GM12878 (cell line): ENCODE measurements around the gene NOL12. TPM values are rescaled to one million over a fixed set of nuclear protein-coding genes. Genes with fewer than 3 reads are reported as not detected.

Experiments
- BRCA1 ChIP-seq: IDR thresholded peaks from 2 replicates; pipeline ENCODE4 v1.6.1; 2011; ENCODE audit warnings: low read depth, low read length, improper control_type of control experiment
- CBFB ChIP-seq: IDR thresholded peaks from 2 replicates; pipeline ENCODE4 v1.6.1; 2016; ENCODE audit warnings: antibody characterized with exemption, low read depth
- CHD2 ChIP-seq: IDR thresholded peaks from 2 replicates; pipeline ENCODE4 v1.6.1; 2011; ENCODE audit warnings: low read depth, low read length, improper control_type of control experiment, borderline replicate concordance
- CREM ChIP-seq: IDR thresholded peaks from 2 replicates; pipeline ENCODE4 v1.6.1; 2014; ENCODE audit warnings: antibody characterized with exemption, low read depth
- EED ChIP-seq: sonication (generic); IDR thresholded peaks from 2 replicates; pipeline ENCODE4 v1.6.1; 2016; ENCODE audit warnings: antibody characterized with exemption, low read depth
- EP300 ChIP-seq, 2 experiments: fragments of 150-350 bp in 1 of 2; IDR thresholded peaks; 2 replicates each; pipeline ENCODE4 v1.6.1; 2011 to 2012; ENCODE audit warnings: low read depth in 2 of 2, low read length in 2 of 2, borderline replicate concordance in 1 of 2, improper control_type of control experiment in 1 of 2, inconsistent platforms in 1 of 2; ENCODE audit not compliant: control insufficient read depth in 1 of 2
- ESRRA ChIP-seq: IDR thresholded peaks from 2 replicates; pipeline ENCODE4 v1.6.1; 2012; ENCODE audit warnings: mild to moderate bottlenecking, low read length, improper control_type of control experiment
- HDAC6 ChIP-seq: fragments of 200-600 bp; sonication (generic); IDR thresholded peaks from one replicate; pipeline ENCODE4 v1.8.0; 2017; ENCODE audit warnings: antibody characterized with exemption; ENCODE audit not compliant: unreplicated experiment
- JUND ChIP-seq: IDR thresholded peaks from 2 replicates; pipeline ENCODE4 v1.6.1; 2012; ENCODE audit warnings: low read depth, mild to moderate bottlenecking, low read length, improper control_type of control experiment, moderate library complexity
- MTA2 ChIP-seq: fragments of 450-650 bp; IDR thresholded peaks from 2 replicates; pipeline ENCODE4 v1.6.1; 2016; ENCODE audit warnings: low read depth, mild to moderate bottlenecking, moderate library complexity
- MYB ChIP-seq: fragments of 150-350 bp; IDR thresholded peaks from 2 replicates; pipeline ENCODE4 v1.6.1; 2014; ENCODE audit warnings: mild to moderate bottlenecking, low read depth, low read length, borderline replicate concordance
- NFIC ChIP-seq: IDR thresholded peaks from 2 replicates; pipeline ENCODE4 v1.6.1; 2012; ENCODE audit warnings: low read depth, mild to moderate bottlenecking, inconsistent platforms, low read length, moderate library complexity
- NR2F1 ChIP-seq: fragments of 450-650 bp; conservative IDR thresholded peaks from 2 replicates; pipeline ENCODE4 v1.6.1; 2017; ENCODE audit warnings: mild to moderate bottlenecking
- POLR2A ChIP-seq: IDR thresholded peaks from 2 replicates; pipeline ENCODE4 v1.6.1; 2011; ENCODE audit warnings: low read depth, mild to moderate bottlenecking, low read length
- RUNX3 ChIP-seq: IDR thresholded peaks from 2 replicates; pipeline ENCODE4 v1.6.1; 2012; ENCODE audit warnings: low read length, inconsistent platforms
- SRF ChIP-seq, 2 experiments: IDR thresholded peaks; 2 replicates each; pipeline ENCODE4 v1.6.1; 2011; ENCODE audit warnings: low read depth in 2 of 2, low read length in 2 of 2, mild to moderate bottlenecking in 1 of 2, moderate library complexity in 1 of 2
- SUZ12 ChIP-seq: fragments of 200-600 bp; sonication (generic); IDR thresholded peaks from one replicate; pipeline ENCODE4 v1.6.1; 2018; ENCODE audit warnings: antibody characterized with exemption, mild to moderate bottlenecking; ENCODE audit not compliant: unreplicated experiment
- TARDBP ChIP-seq: IDR thresholded peaks from 2 replicates; pipeline ENCODE4 v1.6.1; 2016; ENCODE audit warnings: borderline replicate concordance
- TBL1XR1 ChIP-seq: IDR thresholded peaks from 2 replicates; pipeline ENCODE4 v1.6.1; 2012; ENCODE audit warnings: low read depth, low read length, improper control_type of control experiment
- polyA plus RNA-seq, 11 experiments: library from polyadenylated mRNA; depleted of rRNA in 4 of 11; unstranded in 6 of 11; stranded (reverse) in 5 of 11; fragments of >200 nt; fragmentation: Nextera tagmentation in 4 of 11; fragmentation: Illumina TruSeq in 1 of 11; extraction: Ambion mirVana in 4 of 11; extraction: Trizol in 1 of 11; gene quantifications; 1 replicate in 1 of 11; 2 replicates in 10 of 11; pipeline versions ENCODE4 v1.2.1 to v1.2.3, GENCODE V29; 2011 to 2016; ENCODE audit warnings: inconsistent platforms in 2 of 11, missing spikeins in 2 of 11, low read depth in 1 of 11
- total RNA-seq, 4 experiments: library from RNA; depleted of rRNA in 3 of 4; stranded (reverse); fragments of >200 nt in 3 of 4; fragmentation: Illumina TruSeq in 1 of 4; extraction: Trizol in 1 of 4; gene quantifications; 2 replicates each; pipeline versions ENCODE4 v1.2.1 to v1.2.3, GENCODE V29; 2013 to 2021
- TF ChIP-seq, protein P1 (sequence below): fragments of 450-650 bp; IDR thresholded peaks from 2 replicates; pipeline ENCODE4 v1.6.1; 2014; ENCODE audit warnings: mild to moderate bottlenecking
- TF ChIP-seq, protein P2 (sequence below): IDR thresholded peaks from 2 replicates; pipeline ENCODE4 v1.6.1; 2012; ENCODE audit warnings: low read length, inconsistent platforms
- TF ChIP-seq, protein P3 (sequence below): fragments of 150-350 bp; IDR thresholded peaks from 2 replicates; pipeline ENCODE4 v1.6.1; 2014; ENCODE audit warnings: mild to moderate bottlenecking, low read depth, low read length
- TF ChIP-seq, protein P4 (sequence below): IDR thresholded peaks from 2 replicates; pipeline ENCODE4 v1.6.1; 2011; ENCODE audit warnings: low read depth, low read length, improper control_type of control experiment, borderline replicate concordance
- TF ChIP-seq, protein P5 (sequence below): IDR thresholded peaks from 2 replicates; pipeline ENCODE4 v1.6.1; 2012; ENCODE audit warnings: low read depth, low read length, improper control_type of control experiment

The NOL12 gene
- total and polyA plus RNA-seq, 10 of the 15 experiments (the other 5 are each of a cell fraction or from before 2014, with no cell fraction given): 3.3 to 69.4 (median 41.1) TPM

DNA sequence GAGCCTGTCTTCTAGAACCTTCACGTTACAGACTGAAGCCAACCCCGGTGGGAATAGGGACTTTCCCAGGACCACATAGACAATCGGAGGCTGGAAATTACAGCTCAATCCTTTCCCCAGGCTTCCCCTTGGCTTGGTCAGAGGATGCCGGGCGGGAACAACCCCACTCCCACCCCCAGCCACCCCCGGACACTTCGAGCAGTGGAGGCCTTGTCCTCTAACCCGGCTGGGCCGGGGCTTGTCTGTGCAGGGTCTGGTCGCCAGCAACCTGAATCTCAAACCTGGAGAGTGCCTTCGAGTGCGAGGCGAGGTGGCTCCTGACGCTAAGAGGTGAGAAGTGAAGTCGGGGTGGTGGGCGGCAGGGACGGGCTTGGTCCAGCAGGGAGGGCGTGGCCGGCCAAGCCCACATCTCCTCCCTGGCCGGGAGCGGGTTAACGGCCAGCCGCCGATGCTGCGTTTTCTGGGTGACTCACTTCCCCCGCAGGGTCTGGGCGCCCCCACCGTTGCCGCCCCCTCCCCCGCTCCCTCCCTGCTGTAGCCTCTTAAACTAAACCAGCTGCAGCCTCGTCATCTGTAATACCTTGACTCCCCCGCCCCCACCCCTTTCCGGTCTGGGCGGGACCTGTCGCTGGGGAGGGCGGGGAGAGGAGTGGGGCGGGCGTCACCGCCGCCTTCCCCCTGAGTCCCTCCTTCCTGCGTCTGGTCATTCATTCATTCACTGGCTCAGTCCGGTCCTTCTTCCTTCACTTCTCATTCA is 9.2 kb upstream of the NOL12 start (continued):
- TF ChIP-seq, protein P1, sequence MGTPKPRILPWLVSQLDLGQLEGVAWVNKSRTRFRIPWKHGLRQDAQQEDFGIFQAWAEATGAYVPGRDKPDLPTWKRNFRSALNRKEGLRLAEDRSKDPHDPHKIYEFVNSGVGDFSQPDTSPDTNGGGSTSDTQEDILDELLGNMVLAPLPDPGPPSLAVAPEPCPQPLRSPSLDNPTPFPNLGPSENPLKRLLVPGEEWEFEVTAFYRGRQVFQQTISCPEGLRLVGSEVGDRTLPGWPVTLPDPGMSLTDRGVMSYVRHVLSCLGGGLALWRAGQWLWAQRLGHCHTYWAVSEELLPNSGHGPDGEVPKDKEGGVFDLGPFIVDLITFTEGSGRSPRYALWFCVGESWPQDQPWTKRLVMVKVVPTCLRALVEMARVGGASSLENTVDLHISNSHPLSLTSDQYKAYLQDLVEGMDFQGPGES: no peak
- TF ChIP-seq ESRRA (no peak), TBL1XR1 (no peak), EED (no peak; the same call in 1 of the 2 replicates), BRCA1 (no peak), CREM (peak; percentile 53; the same call in 1 of the 2 replicates), NFIC (peak; percentile 27; the same call in 1 of the 2 replicates), CBFB (no peak), POLR2A (peak; percentile 78), NR2F1 (0 out of 2 replicates have a peak, but pooled peaks have one; percentile 28), JUND (no peak), RUNX3 (peak; percentile 37; the same call in 1 of the 2 replicates), SUZ12 (no peak), MYB (no peak), MTA2 (peak; percentile 50; the same call in 1 of the 2 replicates), HDAC6 (no peak), EP300 (IDR thresholded peaks at IDR 0.05; ENCODE audit: borderline replicate concordance in 1 of 2, control insufficient read depth in 1 of 2, low read depth in 2 of 2, low read length in 2 of 2) (no peak), TARDBP (no peak), CHD2 (0 out of 2 replicates have a peak, but pooled peaks have one; percentile 19), SRF (IDR thresholded peaks at IDR 0.05; ENCODE audit: low read depth in 2 of 2, low read length in 2 of 2) (no peak)
- TF ChIP-seq, protein P2, sequence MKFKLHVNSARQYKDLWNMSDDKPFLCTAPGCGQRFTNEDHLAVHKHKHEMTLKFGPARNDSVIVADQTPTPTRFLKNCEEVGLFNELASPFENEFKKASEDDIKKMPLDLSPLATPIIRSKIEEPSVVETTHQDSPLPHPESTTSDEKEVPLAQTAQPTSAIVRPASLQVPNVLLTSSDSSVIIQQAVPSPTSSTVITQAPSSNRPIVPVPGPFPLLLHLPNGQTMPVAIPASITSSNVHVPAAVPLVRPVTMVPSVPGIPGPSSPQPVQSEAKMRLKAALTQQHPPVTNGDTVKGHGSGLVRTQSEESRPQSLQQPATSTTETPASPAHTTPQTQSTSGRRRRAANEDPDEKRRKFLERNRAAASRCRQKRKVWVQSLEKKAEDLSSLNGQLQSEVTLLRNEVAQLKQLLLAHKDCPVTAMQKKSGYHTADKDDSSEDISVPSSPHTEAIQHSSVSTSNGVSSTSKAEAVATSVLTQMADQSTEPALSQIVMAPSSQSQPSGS: no peak
- TF ChIP-seq, protein P3, sequence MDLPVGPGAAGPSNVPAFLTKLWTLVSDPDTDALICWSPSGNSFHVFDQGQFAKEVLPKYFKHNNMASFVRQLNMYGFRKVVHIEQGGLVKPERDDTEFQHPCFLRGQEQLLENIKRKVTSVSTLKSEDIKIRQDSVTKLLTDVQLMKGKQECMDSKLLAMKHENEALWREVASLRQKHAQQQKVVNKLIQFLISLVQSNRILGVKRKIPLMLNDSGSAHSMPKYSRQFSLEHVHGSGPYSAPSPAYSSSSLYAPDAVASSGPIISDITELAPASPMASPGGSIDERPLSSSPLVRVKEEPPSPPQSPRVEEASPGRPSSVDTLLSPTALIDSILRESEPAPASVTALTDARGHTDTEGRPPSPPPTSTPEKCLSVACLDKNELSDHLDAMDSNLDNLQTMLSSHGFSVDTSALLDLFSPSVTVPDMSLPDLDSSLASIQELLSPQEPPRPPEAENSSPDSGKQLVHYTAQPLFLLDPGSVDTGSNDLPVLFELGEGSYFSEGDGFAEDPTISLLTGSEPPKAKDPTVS: peak; percentile 95; the same call in 1 of the 2 replicates
- TF ChIP-seq, protein P4, sequence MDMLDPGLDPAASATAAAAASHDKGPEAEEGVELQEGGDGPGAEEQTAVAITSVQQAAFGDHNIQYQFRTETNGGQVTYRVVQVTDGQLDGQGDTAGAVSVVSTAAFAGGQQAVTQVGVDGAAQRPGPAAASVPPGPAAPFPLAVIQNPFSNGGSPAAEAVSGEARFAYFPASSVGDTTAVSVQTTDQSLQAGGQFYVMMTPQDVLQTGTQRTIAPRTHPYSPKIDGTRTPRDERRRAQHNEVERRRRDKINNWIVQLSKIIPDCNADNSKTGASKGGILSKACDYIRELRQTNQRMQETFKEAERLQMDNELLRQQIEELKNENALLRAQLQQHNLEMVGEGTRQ: no peak
- TF ChIP-seq, protein P5, sequence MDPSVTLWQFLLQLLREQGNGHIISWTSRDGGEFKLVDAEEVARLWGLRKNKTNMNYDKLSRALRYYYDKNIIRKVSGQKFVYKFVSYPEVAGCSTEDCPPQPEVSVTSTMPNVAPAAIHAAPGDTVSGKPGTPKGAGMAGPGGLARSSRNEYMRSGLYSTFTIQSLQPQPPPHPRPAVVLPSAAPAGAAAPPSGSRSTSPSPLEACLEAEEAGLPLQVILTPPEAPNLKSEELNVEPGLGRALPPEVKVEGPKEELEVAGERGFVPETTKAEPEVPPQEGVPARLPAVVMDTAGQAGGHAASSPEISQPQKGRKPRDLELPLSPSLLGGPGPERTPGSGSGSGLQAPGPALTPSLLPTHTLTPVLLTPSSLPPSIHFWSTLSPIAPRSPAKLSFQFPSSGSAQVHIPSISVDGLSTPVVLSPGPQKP: peak; percentile 35; the same call in 1 of the 2 replicates
